GM12878 (cell line): Measurements from ENCODE around the gene ARMC10. TPM values are rescaled to one million over a fixed set of nuclear protein-coding genes. Genes with fewer than 3 reads are reported as not detected.
"Not testable (repeated sequence)": the region's sequence is repeated elsewhere in the genome, so short reads cannot be mapped to it uniquely, and the experiment has no call there.

ENCODE experiments used
- ATAC-seq: fragments of 200-7000 bp; cut with Tn5 transposase; 3 replicates; pipeline ENCODE4 v1.9.1; 2020; ENCODE audit warnings: mild to moderate bottlenecking, moderate library complexity
- BruUV-seq: library from RNA; stranded (reverse); fragments of 400-500 nt; replicated peaks from 2 replicates; lab custom pipeline; 2021; lab: Mats Ljungman, UMichigan
- CTCF ChIA-PET: fragments of 300-600 bp; sonication (Branson Sonifier 250); formaldehyde crosslinking; extraction: SDS; loops from one replicate; lab custom pipeline; 2021; ENCODE audit warnings: inconsistent platforms; lab: Yijun Ruan, JAX
- POLR2A ChIA-PET: fragments of 350-600 bp; formaldehyde crosslinking; extraction: SDS; loops from one replicate; lab custom pipeline; 2021; ENCODE audit warnings: inconsistent platforms; lab: Charles Lee
- RAD21 ChIA-PET: fragments of 300-600 bp; sonication (Branson Sonifier 250); formaldehyde crosslinking; loops from one replicate; lab custom pipeline; 2023; ENCODE audit warnings: antibody characterized with exemption; ENCODE audit not compliant: unreplicated experiment; lab: Charles Lee
- SMC1A ChIA-PET: fragments of 300-600 bp; sonication (Branson Sonifier 250); formaldehyde crosslinking; loops from one replicate; lab custom pipeline; 2023; ENCODE audit not compliant: unreplicated experiment, uncharacterized antibody; lab: Charles Lee
- DNase-seq: peaks from one replicate; pipeline ENCODE4 v3.0.0-alpha.2; 2011; ENCODE audit warnings: low read depth, low spot score
- FAIRE-seq: peaks from 3 replicates; lab custom pipeline; 2011; peaks lifted over from hg19 to GRCh38; lab: Jason Lieb, UNC
- H2AFZ ChIP-seq: 2 replicates; pipeline ENCODE4 v1.6.0; 2011; ENCODE audit warnings: low read depth, low read length, control low read depth; ENCODE audit not compliant: control insufficient read depth
- H3K27ac ChIP-seq: 2 replicates; pipeline ENCODE4 v1.5.1; 2011; ENCODE audit warnings: control low read depth; ENCODE audit not compliant: control insufficient read depth, insufficient read depth
- H3K27me3 ChIP-seq, 2 experiments: replicated peaks in 1 of 2; 2 replicates each; pipeline versions ENCODE4 v1.6.0 to v1.6.1; 2011; ENCODE audit warnings: low read length in 1 of 2; ENCODE audit not compliant: control insufficient read depth in 2 of 2, insufficient read depth in 2 of 2
- H3K36me3 ChIP-seq, 2 experiments: 2 replicates each; pipeline ENCODE4 v1.5.1; 2011; ENCODE audit warnings: low read length in 1 of 2; ENCODE audit not compliant: control insufficient read depth in 2 of 2, insufficient read depth in 2 of 2
- H3K4me1 ChIP-seq: 2 replicates; pipeline ENCODE4 v1.6.1; 2011; ENCODE audit warnings: mild to moderate bottlenecking, low read length, moderate library complexity, mixed read lengths; ENCODE audit not compliant: control insufficient read depth, insufficient read depth
- H3K4me2 ChIP-seq: 2 replicates; pipeline ENCODE4 v1.6.0; 2011; ENCODE audit warnings: control low read depth; ENCODE audit not compliant: control insufficient read depth, insufficient read depth
- H3K4me3 ChIP-seq: fragments of 200-600 bp; sonication (generic); 2 replicates; pipeline ENCODE4 v1.5.1; 2016
- H3K79me2 ChIP-seq: 2 replicates; pipeline ENCODE4 v1.6.0; 2011; ENCODE audit warnings: low read length; ENCODE audit not compliant: control insufficient read depth, insufficient read depth
- H3K9ac ChIP-seq: 2 replicates; pipeline ENCODE4 v1.8.0; 2011; ENCODE audit warnings: low read length, control low read depth, mixed read lengths; ENCODE audit not compliant: control insufficient read depth, insufficient read depth
- H3K9me3 ChIP-seq: replicated peaks from 3 replicates; pipeline ENCODE4 v1.5.1; 2011; ENCODE audit warnings: mild to moderate bottlenecking, low read length; ENCODE audit not compliant: control insufficient read depth, insufficient read depth
- H4K20me1 ChIP-seq: 2 replicates; pipeline ENCODE4 v1.6.0; 2011; ENCODE audit not compliant: control insufficient read depth, insufficient read depth
- ATF7 ChIP-seq: fragments of 450-650 bp; IDR thresholded peaks from 2 replicates; pipeline ENCODE4 v1.6.1; 2016; ENCODE audit warnings: low read depth, mild to moderate bottlenecking
- CHD4 ChIP-seq: fragments of 200-600 bp; sonication (generic); IDR thresholded peaks from 2 replicates; pipeline ENCODE4 v1.6.1; 2016; ENCODE audit warnings: mild to moderate bottlenecking
- DPF2 ChIP-seq: fragments of 450-650 bp; IDR thresholded peaks from 2 replicates; pipeline ENCODE4 v1.6.1; 2017; ENCODE audit warnings: mild to moderate bottlenecking
- E2F8 ChIP-seq: fragments of 450-650 bp; IDR thresholded peaks from 2 replicates; pipeline ENCODE4 v1.6.1; 2018; ENCODE audit warnings: mild to moderate bottlenecking, low read depth, moderate library complexity; ENCODE audit not compliant: partially characterized antibody
- JUND ChIP-seq: IDR thresholded peaks from 2 replicates; pipeline ENCODE4 v1.6.1; 2012; ENCODE audit warnings: low read depth, mild to moderate bottlenecking, low read length, improper control_type of control experiment, moderate library complexity
- PKNOX1 ChIP-seq: fragments of 450-650 bp; IDR thresholded peaks from 2 replicates; pipeline ENCODE4 v1.6.1; 2016; ENCODE audit warnings: mild to moderate bottlenecking
- RAD51 ChIP-seq: fragments of 450-650 bp; IDR thresholded peaks from 2 replicates; pipeline ENCODE4 v1.6.1; 2016; ENCODE audit warnings: moderate library complexity, mild to moderate bottlenecking, inconsistent platforms
- RB1 ChIP-seq: fragments of 450-650 bp; formaldehyde crosslinking; IDR thresholded peaks from 2 replicates; pipeline ENCODE4 v1.6.1; 2017; ENCODE audit warnings: mild to moderate bottlenecking, borderline replicate concordance
- TCF12 ChIP-seq: IDR thresholded peaks from 2 replicates; pipeline ENCODE4 v1.6.1; 2011; ENCODE audit warnings: low read depth, mild to moderate bottlenecking, low read length
- USF1 ChIP-seq: IDR thresholded peaks from 2 replicates; pipeline ENCODE4 v1.6.1; 2011; ENCODE audit warnings: borderline replicate concordance, low read depth, mild to moderate bottlenecking, moderate library complexity, mixed read lengths, low read length; ENCODE audit not compliant: insufficient read depth; ENCODE audit errors: extremely low read length
- WGBS: methylation state at CpG from one replicate; pipeline ENCODE4 v1.1.6; 2016; ENCODE audit warnings: low lambda C conversion rate; ENCODE audit not compliant: insufficient replicate concordance, insufficient coverage; ENCODE audit errors: missing lambda C conversion rate; 5-methylcytosine and 5-hydroxymethylcytosine counted together
- in situ Hi-C: fragments of 300-500 bp; cut with MboI; formaldehyde crosslinking; loops from 9 replicates; pipeline ENCODE4 v1.14.3; 2018; ENCODE audit warnings: mixed read lengths
- intact Hi-C: fragments of 100-400 bp; cut with micrococcal nuclease; formaldehyde crosslinking; loops from one replicate; pipeline ENCODE4 v1.14.2; 2022; ENCODE audit not compliant: unreplicated experiment
- polyA plus RNA-seq, 11 experiments: library from polyadenylated mRNA; depleted of rRNA in 4 of 11; unstranded in 6 of 11; stranded (reverse) in 5 of 11; fragments of >200 nt; fragmentation: Nextera tagmentation in 4 of 11; fragmentation: Illumina TruSeq in 1 of 11; extraction: Ambion mirVana in 4 of 11; extraction: Trizol in 1 of 11; gene quantifications; 1 replicate in 1 of 11; 2 replicates in 10 of 11; pipeline versions ENCODE4 v1.2.1 to v1.2.3, GENCODE V29; 2011 to 2016; ENCODE audit warnings: inconsistent platforms in 2 of 11, missing spikeins in 2 of 11, low read depth in 1 of 11
- total RNA-seq, 4 experiments: library from RNA; depleted of rRNA in 3 of 4; stranded (reverse); fragments of >200 nt in 3 of 4; fragmentation: Illumina TruSeq in 1 of 4; extraction: Trizol in 1 of 4; gene quantifications; 2 replicates each; pipeline versions ENCODE4 v1.2.1 to v1.2.3, GENCODE V29; 2013 to 2021
- TF ChIP-seq, protein P1 (sequence below): fragments of 450-650 bp; IDR thresholded peaks from 2 replicates; pipeline ENCODE4 v1.6.1; 2017; ENCODE audit warnings: low read depth, mild to moderate bottlenecking, moderate library complexity

The ARMC10 gene
- total and polyA plus RNA-seq, 10 of the 15 experiments (the other 5 are each of a cell fraction or from before 2014, with no cell fraction given), result 7.0 to 38.2 (median 24.1) TPM

GRCh38 chr7:103078226-103078625, 3.3 kb downstream of the ARMC10 start:
- POLR2A ChIA-PET, SMC1A ChIA-PET, in situ Hi-C loops, H2AFZ ChIP-seq, H3K9me3 ChIP-seq, intact Hi-C loops, H3K9ac ChIP-seq, H3K27ac ChIP-seq, FAIRE-seq, H3K4me3 ChIP-seq, H3K36me3 ChIP-seq, H4K20me1 ChIP-seq, H3K4me2 ChIP-seq, RAD21 ChIA-PET, CTCF ChIA-PET, DNase-seq, BruUV-seq, H3K27me3 ChIP-seq, H3K4me1 ChIP-seq, ATAC-seq: not testable (repeated sequence)
- peaks cover 25% of the 10 kb centered on the region for H3K79me2 ChIP-seq
- whole genome bisulfite sequencing, result 80% methylated on average over 6 of the region's 6 CpGs

- intact Hi-C loops, result no loop called here
- in situ Hi-C loops, result no loop called here
- no TSS peak for BruUV-seq
- ChIA-PET POLR2A (interaction anchor here (1.0 kb wide), 1 partner anchor 12 kb away, joined by 3 read pairs; no protein-coding TSS in a partner anchor), SMC1A (interaction anchor here (0.8 kb wide), 1 partner anchor 11 kb away, joined by 3 read pairs; no protein-coding TSS in a partner anchor), CTCF (interaction anchor here (0.8 kb wide), 1 partner anchor 19 kb away, joined by 4 read pairs; no protein-coding TSS in a partner anchor), RAD21 (no interaction called here)
- Histone ChIP-seq H3K4me1 (no peaks in the 10 kb centered on the region; the same call in 1 of the 2 replicates), H3K9ac (no peak overlapping the region), H2AFZ (no peak overlapping the region), H3K36me3 (peaks cover 0 to 10% of the 10 kb centered on the region in 2 experiments; a peak in 2 of 4 replicates), H3K27ac (no peak overlapping the region), H3K9me3 (no peaks in the 10 kb centered on the region; the same call in 1 of the 3 replicates), H3K4me2 (no peak overlapping the region), H4K20me1 (no peaks in the 10 kb centered on the region), H3K27me3 (no peaks in the 10 kb centered on the region), H3K79me2 (peaks cover 25% of the 10 kb centered on the region), H3K4me3 (no peak overlapping the region)
- FAIRE-seq (no peak), DNase-seq (no peak), ATAC-seq (no peak)
- WGBS, result 65% methylated on average over 3 of the region's 3 CpGs
- TF ChIP-seq JUND, result no peak
- no peak for TF ChIP-seq TCF12
- no peak for TF ChIP-seq RB1
- TF ChIP-seq DPF2, result no peak
- no peak for TF ChIP-seq USF1
- TF ChIP-seq E2F8, result no peak
- TF ChIP-seq CHD4, result no peak
- no peak for TF ChIP-seq RAD51
- TF ChIP-seq PKNOX1, result no peak
- no peak for TF ChIP-seq ATF7
- TF ChIP-seq, protein P1, sequence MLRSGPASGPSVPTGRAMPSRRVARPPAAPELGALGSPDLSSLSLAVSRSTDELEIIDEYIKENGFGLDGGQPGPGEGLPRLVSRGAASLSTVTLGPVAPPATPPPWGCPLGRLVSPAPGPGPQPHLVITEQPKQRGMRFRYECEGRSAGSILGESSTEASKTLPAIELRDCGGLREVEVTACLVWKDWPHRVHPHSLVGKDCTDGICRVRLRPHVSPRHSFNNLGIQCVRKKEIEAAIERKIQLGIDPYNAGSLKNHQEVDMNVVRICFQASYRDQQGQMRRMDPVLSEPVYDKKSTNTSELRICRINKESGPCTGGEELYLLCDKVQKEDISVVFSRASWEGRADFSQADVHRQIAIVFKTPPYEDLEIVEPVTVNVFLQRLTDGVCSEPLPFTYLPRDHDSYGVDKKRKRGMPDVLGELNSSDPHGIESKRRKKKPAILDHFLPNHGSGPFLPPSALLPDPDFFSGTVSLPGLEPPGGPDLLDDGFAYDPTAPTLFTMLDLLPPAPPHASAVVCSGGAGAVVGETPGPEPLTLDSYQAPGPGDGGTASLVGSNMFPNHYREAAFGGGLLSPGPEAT, result no peak
These were observed 4.9 kb downstream of the ARMC10 start for GRCh38 chr7:103079836-103080235.
